ENCODE measurements around the gene IKZF3.

The IKZF3 gene

GRCh38 chr17:39716073-39716818 is 147.9 kb downstream of the IKZF3 start:
- no peaks in the 10 kb centered on the region for H3K4me1 ChIP-seq (ENCODE audit: control insufficient read depth, insufficient read depth, low read length)
- ChIA-PET POLR2A (no interaction called here), CTCF (interaction anchor here (0.7 kb wide), 1 partner anchor 14 kb away, joined by 3 read pairs; the partner anchor contains the start of gene MIEN1)
- no peak overlapping the region for H3K27ac ChIP-seq (ENCODE audit: extremely low read depth, low read depth, low read length)
- peaks cover 14 to 75% of the 10 kb centered on the region in 2 experiments; a peak in 2 of 3 replicates for H3K36me3 ChIP-seq (ENCODE audit: control insufficient read depth in 2 of 2, insufficient read depth in 1 of 2, low read length in 2 of 2)
- no peaks in the 10 kb centered on the region for H3K9me3 ChIP-seq (ENCODE audit: control insufficient read depth, insufficient read depth, low read depth, low read length)
- TF ChIP-seq ZNF560 (tag by site-specific recombination; IDR thresholded peaks at IDR 0.05; ENCODE audit: borderline replicate concordance) (no peak), YY1 (tag by site-specific recombination; IDR thresholded peaks at IDR 0.05) (no peak), GLIS1 (tag by site-specific recombination; IDR thresholded peaks at IDR 0.05) (peak; percentile 16; the same call in 1 of the 2 replicates), ZIC2 (tag by site-specific recombination; IDR thresholded peaks at IDR 0.05) (peak; percentile 18; the same call in 1 of the 2 replicates)
- TF ChIP-seq, protein P1, sequence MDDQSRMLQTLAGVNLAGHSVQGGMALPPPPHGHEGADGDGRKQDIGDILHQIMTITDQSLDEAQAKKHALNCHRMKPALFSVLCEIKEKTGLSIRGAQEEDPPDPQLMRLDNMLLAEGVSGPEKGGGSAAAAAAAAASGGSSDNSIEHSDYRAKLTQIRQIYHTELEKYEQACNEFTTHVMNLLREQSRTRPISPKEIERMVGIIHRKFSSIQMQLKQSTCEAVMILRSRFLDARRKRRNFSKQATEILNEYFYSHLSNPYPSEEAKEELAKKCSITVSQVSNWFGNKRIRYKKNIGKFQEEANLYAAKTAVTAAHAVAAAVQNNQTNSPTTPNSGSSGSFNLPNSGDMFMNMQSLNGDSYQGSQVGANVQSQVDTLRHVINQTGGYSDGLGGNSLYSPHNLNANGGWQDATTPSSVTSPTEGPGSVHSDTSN (CRISPR knock-in tag; IDR thresholded peaks at IDR 0.05): no peak
- no peak overlapping the region for H3K4me3 ChIP-seq (ENCODE audit: low read depth, low read length)

- POLR2A ChIA-PET: no interaction called here
Observed at GRCh38 chr17:39715375-39716072, 148.6 kb downstream of the IKZF3 start.

GRCh38 chr17:39714234-39714633 is 149.9 kb downstream of the IKZF3 start:
- ChIA-PET CTCF (interaction anchor here (0.9 kb wide), 1 partner anchor 15 kb away, joined by 6 read pairs; the partner anchor contains the start of gene MIEN1), POLR2A (interaction anchor here (1.0 kb wide), 1 partner anchor 12 kb away, joined by 5 read pairs; no protein-coding TSS in a partner anchor)
- Histone ChIP-seq H3K4me1 (ENCODE audit: control insufficient read depth, insufficient read depth, low read length) (no peaks in the 10 kb centered on the region), H3K9me3 (ENCODE audit: control insufficient read depth, insufficient read depth, low read depth, low read length) (no peaks in the 10 kb centered on the region), H3K27ac (ENCODE audit: extremely low read depth, low read depth, low read length) (no peak overlapping the region), H3K36me3 (ENCODE audit: control insufficient read depth in 2 of 2, insufficient read depth in 1 of 2, low read length in 2 of 2) (peaks cover 18 to 81% of the 10 kb centered on the region in 2 experiments), H3K4me3 (ENCODE audit: low read depth, low read length) (no peak overlapping the region)
- no peak for TF ChIP-seq ZSCAN16 (tag by site-specific recombination; IDR thresholded peaks at IDR 0.05)
- no peak for TF ChIP-seq ZNF26 (tag by site-specific recombination; IDR thresholded peaks at IDR 0.05)
- no peak for TF ChIP-seq ZNF184 (tag by site-specific recombination; IDR thresholded peaks at IDR 0.05)
- no peak for TF ChIP-seq ZNF274 (IDR thresholded peaks at IDR 0.05; ENCODE audit: low read length)
- TF ChIP-seq ZNF274 (tag by site-specific recombination; IDR thresholded peaks at IDR 0.05; ENCODE audit: borderline replicate concordance): no peak
- TF ChIP-seq ZNF133 (tag by site-specific recombination; IDR thresholded peaks at IDR 0.05): no peak
- TF ChIP-seq ZBTB7A (tag by site-specific recombination; IDR thresholded peaks at IDR 0.05; ENCODE audit: low read depth): no peak
- no peak for TF ChIP-seq ZNF639 (tag by site-specific recombination; IDR thresholded peaks at IDR 0.05)
- TF ChIP-seq ZBTB48 (tag by site-specific recombination; IDR thresholded peaks at IDR 0.05): no peak
- TF ChIP-seq ZNF239 (tag by site-specific recombination; IDR thresholded peaks at IDR 0.05): no peak
- TF ChIP-seq, protein P2, sequence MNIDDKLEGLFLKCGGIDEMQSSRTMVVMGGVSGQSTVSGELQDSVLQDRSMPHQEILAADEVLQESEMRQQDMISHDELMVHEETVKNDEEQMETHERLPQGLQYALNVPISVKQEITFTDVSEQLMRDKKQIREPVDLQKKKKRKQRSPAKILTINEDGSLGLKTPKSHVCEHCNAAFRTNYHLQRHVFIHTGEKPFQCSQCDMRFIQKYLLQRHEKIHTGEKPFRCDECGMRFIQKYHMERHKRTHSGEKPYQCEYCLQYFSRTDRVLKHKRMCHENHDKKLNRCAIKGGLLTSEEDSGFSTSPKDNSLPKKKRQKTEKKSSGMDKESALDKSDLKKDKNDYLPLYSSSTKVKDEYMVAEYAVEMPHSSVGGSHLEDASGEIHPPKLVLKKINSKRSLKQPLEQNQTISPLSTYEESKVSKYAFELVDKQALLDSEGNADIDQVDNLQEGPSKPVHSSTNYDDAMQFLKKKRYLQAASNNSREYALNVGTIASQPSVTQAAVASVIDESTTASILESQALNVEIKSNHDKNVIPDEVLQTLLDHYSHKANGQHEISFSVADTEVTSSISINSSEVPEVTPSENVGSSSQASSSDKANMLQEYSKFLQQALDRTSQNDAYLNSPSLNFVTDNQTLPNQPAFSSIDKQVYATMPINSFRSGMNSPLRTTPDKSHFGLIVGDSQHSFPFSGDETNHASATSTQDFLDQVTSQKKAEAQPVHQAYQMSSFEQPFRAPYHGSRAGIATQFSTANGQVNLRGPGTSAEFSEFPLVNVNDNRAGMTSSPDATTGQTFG (tag by site-specific recombination; IDR thresholded peaks at IDR 0.05; ENCODE audit: borderline replicate concordance): no peak
- TF ChIP-seq ZNF311 (tag by site-specific recombination; IDR thresholded peaks at IDR 0.05; ENCODE audit: borderline replicate concordance): no peak

More at GRCh38 chr17:39715375-39716072, 148.6 kb downstream of the IKZF3 start:
- H3K27ac ChIP-seq (ENCODE audit: extremely low read depth, low read depth, low read length): no peak overlapping the region
- peaks cover 14 to 81% of the 10 kb centered on the region in 2 experiments; a peak in 2 of 3 replicates for H3K36me3 ChIP-seq (ENCODE audit: control insufficient read depth in 2 of 2, insufficient read depth in 1 of 2, low read length in 2 of 2)
- no peak overlapping the region for H3K4me3 ChIP-seq (ENCODE audit: low read depth, low read length)
- TF ChIP-seq ZNF488 (tag by site-specific recombination; IDR thresholded peaks at IDR 0.05) (no peak), SETDB1 (IDR thresholded peaks at IDR 0.05; ENCODE audit: insufficient read length, low read length) (no peak), ZNF629 (tag by site-specific recombination; IDR thresholded peaks at IDR 0.05) (no peak)
- CTCF ChIA-PET: interaction anchor here (0.6 to 0.7 kb wide), 2 partner anchors 14 to 37 kb away, joined by 3 to 4 read pairs; partner anchors contain the start of gene MIEN1
- no peaks in the 10 kb centered on the region for H3K9me3 ChIP-seq (ENCODE audit: control insufficient read depth, insufficient read depth, low read depth, low read length)
- no peaks in the 10 kb centered on the region for H3K4me1 ChIP-seq (ENCODE audit: control insufficient read depth, insufficient read depth, low read length)
